NCI-H1092 (cell line): Measurements from ENCODE around the gene SLC7A5.
A peak's percentile ranks its signal among the peaks of the same experiment; 100 is the strongest.
"Not testable (repeated sequence)": the region's sequence is repeated elsewhere in the genome, so short reads cannot be mapped to it uniquely, and the experiment has no call there.

Source experiments
- DNase-seq: peaks from one replicate; lab custom pipeline; 2025; lab: John Stamatoyannopoulos, UW

The SLC7A5 gene

GRCh38 chr16:87794485-87795078 is 74.7 kb downstream of the SLC7A5 start:
- no peak for DNase-seq

- no peak for DNase-seq
Measured at GRCh38 chr16:87792205-87792565, 77.1 kb downstream of the SLC7A5 start.

GRCh38 chr16:87791295-87792204 is 77.8 kb downstream of the SLC7A5 start:
- no peak for DNase-seq

- peak; percentile 75 for DNase-seq
Measured at GRCh38 chr16:87790292-87791100, 78.8 kb downstream of the SLC7A5 start.

- DNase-seq = no peak
Measured at GRCh38 chr16:87789437-87790291, 79.6 kb downstream of the SLC7A5 start.

GRCh38 chr16:87788730-87789436 is 80.4 kb downstream of the SLC7A5 start:
- not testable (repeated sequence) for DNase-seq

- DNase-seq = not testable (repeated sequence)
Measured at GRCh38 chr16:87787451-87788091, 81.7 kb downstream of the SLC7A5 start.

GRCh38 chr16:87784812-87785211 is 84.5 kb downstream of the SLC7A5 start:
- DNase-seq = no peak

GRCh38 chr16:87782033-87782432 is 87.3 kb downstream of the SLC7A5 start:
- DNase-seq = no peak

- peak; percentile 34 for DNase-seq
Measured at GRCh38 chr16:87780385-87780989, 88.8 kb downstream of the SLC7A5 start.
